ENCODE data around the gene SPOCK2. TPM values are rescaled to one million over a fixed set of nuclear protein-coding genes. Genes with fewer than 3 reads are reported as not detected.

The SPOCK2 gene
- total and polyA plus RNA-seq, 8 donors: 4.5 to 107 (median 8.7) TPM

DNA sequence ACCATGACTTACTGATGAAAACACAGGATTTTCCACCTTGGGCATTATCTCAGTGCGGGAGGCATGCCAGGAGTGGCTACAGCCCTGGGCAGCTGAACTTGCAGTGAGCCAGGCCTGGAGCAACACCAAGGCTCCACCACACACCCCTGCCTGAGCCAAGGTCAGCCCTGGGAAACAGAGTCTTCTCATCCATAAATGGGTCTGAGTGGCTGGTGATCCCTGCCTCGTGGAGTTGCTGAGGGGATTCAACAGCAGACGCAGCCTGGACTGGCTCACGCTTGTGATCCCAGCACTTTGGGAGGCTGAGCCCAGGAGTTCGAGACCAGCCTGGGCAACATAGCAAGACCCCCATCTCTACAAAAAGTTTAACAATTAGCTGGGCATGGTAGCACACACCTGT, 32.2 kb downstream of the SPOCK2 start:
- Histone ChIP-seq H3K27me3 (no peaks in the 10 kb centered on the region), H3K9me3 (no peaks in the 10 kb centered on the region), H3K4me3 (no peak overlapping the region), H3K4me1 (no peaks in the 10 kb centered on the region), H3K36me3 (no peaks in the 10 kb centered on the region), H3K27ac (no peak overlapping the region)
- ATAC-seq: no peak
- no peak for DNase-seq
- intact Hi-C loops (cut with DNase I): no loop called here
- TF ChIP-seq CTCF (IDR thresholded peaks at IDR 0.05): no peak

GRCh38 chr10:72053690-72054089, 34.7 kb downstream of the SPOCK2 start:
- no peak overlapping the region for H3K27ac ChIP-seq
- no peak for ATAC-seq
- H3K36me3 ChIP-seq: no peaks in the 10 kb centered on the region
- no peaks in the 10 kb centered on the region for H3K4me1 ChIP-seq
- H3K9me3 ChIP-seq: no peaks in the 10 kb centered on the region
- DNase-seq: no peak
- H3K4me3 ChIP-seq: no peak overlapping the region
- intact Hi-C loops (cut with DNase I): no loop called here
- TF ChIP-seq CTCF (IDR thresholded peaks at IDR 0.05): no peak
- H3K27me3 ChIP-seq: no peaks in the 10 kb centered on the region

DNA sequence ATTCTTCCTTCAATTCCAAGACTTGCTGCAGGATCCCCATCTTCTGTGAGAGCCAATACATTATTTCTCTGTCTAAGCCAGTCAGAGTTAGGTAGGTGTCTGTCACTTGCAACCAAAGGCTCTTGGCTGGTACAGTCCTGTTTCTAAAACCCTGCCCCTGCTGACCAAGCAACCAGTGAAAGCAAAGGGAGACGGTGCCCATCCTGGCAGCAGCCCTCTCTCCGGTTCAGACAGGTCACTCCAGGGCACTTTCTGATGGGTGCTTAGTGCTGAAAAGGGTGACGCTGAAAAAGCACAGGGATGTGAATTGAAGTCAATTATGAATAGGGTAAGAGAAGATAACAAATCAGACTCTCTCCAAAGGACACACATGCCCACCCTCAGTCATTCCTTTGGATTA, 37.5 kb downstream of the SPOCK2 start:
- DNase-seq: no peak
- Histone ChIP-seq H3K9me3 (no peaks in the 10 kb centered on the region), H3K27me3 (no peaks in the 10 kb centered on the region), H3K4me3 (no peak overlapping the region), H3K4me1 (no peaks in the 10 kb centered on the region), H3K36me3 (no peaks in the 10 kb centered on the region), H3K27ac (no peak overlapping the region)
- ATAC-seq: no peak
- intact Hi-C loops (cut with DNase I): no loop called here
- TF ChIP-seq CTCF (IDR thresholded peaks at IDR 0.05): no peak

- Histone ChIP-seq H3K36me3 (no peaks in the 10 kb centered on the region), H3K4me3 (no peak overlapping the region), H3K4me1 (no peaks in the 10 kb centered on the region), H3K9me3 (no peaks in the 10 kb centered on the region), H3K27me3 (no peaks in the 10 kb centered on the region), H3K27ac (no peak overlapping the region)
- intact Hi-C loops (cut with DNase I): loop anchor here in 1 of 2 donors (5.0 to 10.0 kb wide), 2 partner anchors 93 to 285 kb away; no protein-coding TSS in a partner anchor
- ATAC-seq: no peak
- TF ChIP-seq CTCF (IDR thresholded peaks at IDR 0.05): no peak
- DNase-seq: no peak
These were observed 38.2 kb downstream of the SPOCK2 start for GRCh38 chr10:72049969-72050781.

DNA sequence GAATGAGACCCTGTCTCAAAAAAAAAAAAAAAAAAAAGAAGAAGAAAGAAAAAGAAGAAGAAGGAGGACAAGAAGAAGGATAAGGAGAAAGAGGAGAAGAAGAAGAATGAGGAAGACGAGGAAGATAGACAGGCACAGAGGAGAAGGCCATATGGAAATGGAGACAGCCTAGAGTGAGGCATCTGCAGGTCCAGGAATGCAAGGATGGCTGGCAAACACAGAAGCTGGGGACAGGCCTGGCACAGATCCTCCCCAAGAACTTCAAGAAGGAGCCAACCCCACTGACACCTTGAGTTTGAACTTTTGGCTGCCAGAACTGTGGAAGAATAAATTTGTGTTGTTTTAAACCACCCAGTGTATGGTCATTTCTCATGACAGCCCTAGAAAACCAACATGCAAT, 38.9 kb downstream of the SPOCK2 start:
- intact Hi-C loops (cut with DNase I): loop anchor here in 1 of 2 donors (5.0 to 10.0 kb wide), 2 partner anchors 92 to 285 kb away; no protein-coding TSS in a partner anchor
- no peak for TF ChIP-seq CTCF (IDR thresholded peaks at IDR 0.05)
- no peaks in the 10 kb centered on the region for H3K9me3 ChIP-seq
- DNase-seq (no peak), ATAC-seq (no peak)
- no peaks in the 10 kb centered on the region for H3K27me3 ChIP-seq
- peaks cover 0 to under 1% of the 10 kb centered on the region in 2 donors for H3K4me1 ChIP-seq
- H3K36me3 ChIP-seq: no peaks in the 10 kb centered on the region
- no peak overlapping the region for H3K4me3 ChIP-seq
- H3K27ac ChIP-seq: no peak overlapping the region

All from left lung (tissue), 10 donors.